Fibroblast of lung (primary cell): ENCODE results near the gene TMEM132C. TPM values are rescaled to one million over a fixed set of nuclear protein-coding genes. Genes with fewer than 3 reads are reported as not detected.

Experiments used
- DNase-seq, 2 donors: peaks; one replicate each; pipeline versions ENCODE4 v3.0.0 to v3.0.0-alpha.2; 2010; ENCODE audit warnings: low read depth in 2 of 2
- H2AFZ ChIP-seq: 2 replicates; pipeline ENCODE4 v1.5.1; 2012; ENCODE audit warnings: low read length, control low read depth, inconsistent platforms
- H3K27ac ChIP-seq: 2 replicates; pipeline ENCODE4 v1.5.1; 2011; ENCODE audit warnings: low read length, control low read depth; ENCODE audit not compliant: insufficient read depth
- H3K27me3 ChIP-seq: 2 replicates; pipeline ENCODE4 v1.5.1; 2011; ENCODE audit warnings: mild to moderate bottlenecking, low read length; ENCODE audit not compliant: control insufficient read depth, insufficient read depth
- H3K36me3 ChIP-seq: 2 replicates; pipeline ENCODE4 v1.5.1; 2011; ENCODE audit warnings: low read length; ENCODE audit not compliant: control insufficient read depth, insufficient read depth
- H3K4me1 ChIP-seq: 2 replicates; pipeline ENCODE4 v1.5.1; 2011; ENCODE audit warnings: low read length; ENCODE audit not compliant: control insufficient read depth, insufficient read depth; ENCODE audit errors: extremely low read depth
- H3K4me2 ChIP-seq: 2 replicates; pipeline ENCODE4 v1.5.1; 2011; ENCODE audit warnings: low read length, control low read depth; ENCODE audit not compliant: insufficient read depth; ENCODE audit errors: extremely low read depth
- H3K4me3 ChIP-seq, 4 experiments: fragments of 200-600 bp in 1 of 4; sonication (generic) in 1 of 4; replicated peaks in 1 of 4; 2 replicates each; pipeline ENCODE4 v1.5.1; 2011 to 2016; ENCODE audit warnings: low read length in 4 of 4, low read depth in 3 of 4, mild to moderate bottlenecking in 3 of 4, control low read depth in 2 of 4, inconsistent platforms in 1 of 4, mixed read lengths in 1 of 4; ENCODE audit not compliant: insufficient read depth in 1 of 4; ENCODE audit errors: control extremely low read depth in 1 of 4
- H3K79me2 ChIP-seq: 2 replicates; pipeline ENCODE4 v1.5.1; 2012; ENCODE audit warnings: mild to moderate bottlenecking, low read length, inconsistent platforms; ENCODE audit not compliant: control insufficient read depth, insufficient read depth
- H3K9ac ChIP-seq: 2 replicates; pipeline ENCODE4 v1.5.1; 2011; ENCODE audit warnings: mild to moderate bottlenecking, low read length, control low read depth; ENCODE audit not compliant: insufficient read depth
- H3K9me3 ChIP-seq: 2 replicates; pipeline ENCODE4 v1.5.1; 2012; ENCODE audit warnings: low read depth, low read length; ENCODE audit not compliant: control insufficient read depth, insufficient read depth
- H4K20me1 ChIP-seq: 2 replicates; pipeline ENCODE4 v1.5.1; 2011; ENCODE audit warnings: low read length; ENCODE audit not compliant: control insufficient read depth, insufficient read depth; ENCODE audit errors: extremely low read depth
- EZH2 ChIP-seq: IDR thresholded peaks from 2 replicates; pipeline ENCODE4 v1.5.1; 2012; ENCODE audit warnings: low read length, control low read depth, mild to moderate bottlenecking; ENCODE audit errors: missing control alignments
- polyA plus RNA-seq, 2 donors: library from polyadenylated mRNA; depleted of rRNA in 1 of 2; stranded (reverse) in 1 of 2; unstranded in 1 of 2; fragments of >200 nt; gene quantifications; 2 replicates each; pipeline ENCODE4 v1.2.1, GENCODE V29; 2011 to 2012; ENCODE audit warnings: missing spikeins in 1 of 2
- total RNA-seq: library from RNA; depleted of rRNA; stranded (reverse); fragments of >200 nt; gene quantifications from 2 replicates; pipeline ENCODE4 v1.2.1, GENCODE V29; 2014
- TF ChIP-seq, protein P1 (sequence below), 2 donors: IDR thresholded peaks in 1 of 2; conservative IDR thresholded peaks in 1 of 2; 1 replicate in 1 of 2; 2 replicates in 1 of 2; pipeline ENCODE4 v1.5.1; 2011 to 2012; ENCODE audit warnings: low read length in 2 of 2, control low read depth in 1 of 2, inconsistent platforms in 1 of 2, low read depth in 1 of 2, mild to moderate bottlenecking in 1 of 2

The TMEM132C gene
- total and polyA plus RNA-seq, 2 donors (not counting 1 experiment from before 2014, with no cell fraction given): not detected

- H3K4me3 ChIP-seq: no peak overlapping the region
- H2AFZ ChIP-seq: no peak overlapping the region
Observed at GRCh38 chr12:128661226-128661569, 394.2 kb downstream of the TMEM132C start.

DNA sequence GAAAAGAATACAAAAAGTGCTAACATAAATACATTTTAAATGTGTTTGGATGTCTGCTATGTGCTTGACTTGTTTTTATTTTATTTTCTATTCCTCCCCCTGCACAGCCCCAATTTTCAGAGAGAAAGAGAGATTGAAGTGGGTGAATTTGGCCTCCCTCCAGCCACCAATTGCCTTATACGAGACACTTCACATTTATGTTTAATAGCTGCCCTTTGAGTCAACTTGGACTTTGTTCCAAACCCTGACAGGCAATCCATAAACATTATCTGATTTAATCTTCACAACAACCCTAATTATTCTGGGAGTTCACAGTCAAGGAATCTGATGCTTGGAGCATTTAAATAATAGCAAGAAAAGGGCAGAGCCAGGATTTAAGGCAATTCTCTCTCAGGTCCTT is 395.1 kb downstream of the TMEM132C start:
- H3K4me1 ChIP-seq: no peaks in the 10 kb centered on the region
- H3K9me3 ChIP-seq: peaks cover 5% of the 10 kb centered on the region
- no peak for DNase-seq
- H2AFZ ChIP-seq: no peak overlapping the region
- no peaks in the 10 kb centered on the region for H3K36me3 ChIP-seq
- H3K79me2 ChIP-seq: no peaks in the 10 kb centered on the region
- no peak overlapping the region for H3K9ac ChIP-seq
- H3K4me3 ChIP-seq: no peak overlapping the region
- no peaks in the 10 kb centered on the region for H3K27me3 ChIP-seq
- H4K20me1 ChIP-seq: no peaks in the 10 kb centered on the region
- no peak overlapping the region for H3K4me2 ChIP-seq
- TF ChIP-seq, protein P1, sequence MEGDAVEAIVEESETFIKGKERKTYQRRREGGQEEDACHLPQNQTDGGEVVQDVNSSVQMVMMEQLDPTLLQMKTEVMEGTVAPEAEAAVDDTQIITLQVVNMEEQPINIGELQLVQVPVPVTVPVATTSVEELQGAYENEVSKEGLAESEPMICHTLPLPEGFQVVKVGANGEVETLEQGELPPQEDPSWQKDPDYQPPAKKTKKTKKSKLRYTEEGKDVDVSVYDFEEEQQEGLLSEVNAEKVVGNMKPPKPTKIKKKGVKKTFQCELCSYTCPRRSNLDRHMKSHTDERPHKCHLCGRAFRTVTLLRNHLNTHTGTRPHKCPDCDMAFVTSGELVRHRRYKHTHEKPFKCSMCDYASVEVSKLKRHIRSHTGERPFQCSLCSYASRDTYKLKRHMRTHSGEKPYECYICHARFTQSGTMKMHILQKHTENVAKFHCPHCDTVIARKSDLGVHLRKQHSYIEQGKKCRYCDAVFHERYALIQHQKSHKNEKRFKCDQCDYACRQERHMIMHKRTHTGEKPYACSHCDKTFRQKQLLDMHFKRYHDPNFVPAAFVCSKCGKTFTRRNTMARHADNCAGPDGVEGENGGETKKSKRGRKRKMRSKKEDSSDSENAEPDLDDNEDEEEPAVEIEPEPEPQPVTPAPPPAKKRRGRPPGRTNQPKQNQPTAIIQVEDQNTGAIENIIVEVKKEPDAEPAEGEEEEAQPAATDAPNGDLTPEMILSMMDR (conservative IDR thresholded peaks at IDR 0.05 in 1 of 2, IDR thresholded peaks at IDR 0.05 in 1 of 2; ENCODE audit: low read depth in 1 of 2, low read length in 2 of 2): no peak
- no peak for TF ChIP-seq EZH2
- H3K27ac ChIP-seq: no peak overlapping the region

More at GRCh38 chr12:128661226-128661569, 394.2 kb downstream of the TMEM132C start:
- no peak overlapping the region for H3K4me2 ChIP-seq
- H3K79me2 ChIP-seq: no peaks in the 10 kb centered on the region
- H3K9me3 ChIP-seq: peaks cover 5% of the 10 kb centered on the region
- H3K4me1 ChIP-seq: no peaks in the 10 kb centered on the region
- no peaks in the 10 kb centered on the region for H3K27me3 ChIP-seq
- DNase-seq: no peak
- H3K36me3 ChIP-seq: no peaks in the 10 kb centered on the region
- no peak overlapping the region for H3K27ac ChIP-seq
- H4K20me1 ChIP-seq: no peaks in the 10 kb centered on the region
- H3K9ac ChIP-seq: no peak overlapping the region
- TF ChIP-seq, protein P1 (conservative IDR thresholded peaks at IDR 0.05 in 1 of 2, IDR thresholded peaks at IDR 0.05 in 1 of 2; ENCODE audit: low read depth in 1 of 2, low read length in 2 of 2): no peak
- no peak for TF ChIP-seq EZH2

- TF ChIP-seq EZH2: no peak
- TF ChIP-seq, protein P1 (conservative IDR thresholded peaks at IDR 0.05 in 1 of 2, IDR thresholded peaks at IDR 0.05 in 1 of 2; ENCODE audit: low read depth in 1 of 2, low read length in 2 of 2): no peak
- DNase-seq: no peak
- Histone ChIP-seq H3K4me2 (no peak overlapping the region), H3K4me1 (no peaks in the 10 kb centered on the region), H3K9ac (no peak overlapping the region), H3K9me3 (peaks cover 5% of the 10 kb centered on the region), H3K36me3 (no peaks in the 10 kb centered on the region), H3K79me2 (no peaks in the 10 kb centered on the region), H3K27me3 (no peaks in the 10 kb centered on the region), H2AFZ (no peak overlapping the region), H3K4me3 (no peak overlapping the region), H3K27ac (no peak overlapping the region), H4K20me1 (no peaks in the 10 kb centered on the region)
Observed at GRCh38 chr12:128664501-128664900, 397.5 kb downstream of the TMEM132C start.
